CD4-positive, alpha-beta T cell treated with Interleukin-6 for 4 hours (primary cell): Measurements from ENCODE around the gene OSBPL10.

Experiments used
- DNase-seq: peaks from one replicate; pipeline ENCODE4 v3.0.0-alpha.2; 2020; ENCODE audit warnings: mixed read lengths

Gene OSBPL10

DNA sequence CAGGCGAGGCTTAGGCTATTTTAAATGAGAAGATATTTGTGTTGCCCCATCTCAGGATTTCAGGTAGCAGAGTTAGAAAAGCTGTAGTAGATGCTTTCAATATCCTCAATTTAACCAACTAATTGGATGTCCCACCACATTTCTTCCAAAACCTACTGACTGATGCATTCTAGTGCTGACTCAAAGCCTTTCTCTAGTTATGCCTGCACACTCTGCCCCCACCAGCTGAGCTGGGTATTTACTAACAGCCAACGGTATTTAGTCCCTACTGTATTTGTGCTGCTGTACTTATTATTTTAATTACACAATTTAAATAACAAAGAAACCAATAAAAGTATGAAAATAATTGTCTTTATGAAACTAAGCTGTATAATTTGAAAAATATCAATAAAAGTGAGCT is 139.5 kb downstream of the OSBPL10 start:
- DNase-seq: no peak

DNA sequence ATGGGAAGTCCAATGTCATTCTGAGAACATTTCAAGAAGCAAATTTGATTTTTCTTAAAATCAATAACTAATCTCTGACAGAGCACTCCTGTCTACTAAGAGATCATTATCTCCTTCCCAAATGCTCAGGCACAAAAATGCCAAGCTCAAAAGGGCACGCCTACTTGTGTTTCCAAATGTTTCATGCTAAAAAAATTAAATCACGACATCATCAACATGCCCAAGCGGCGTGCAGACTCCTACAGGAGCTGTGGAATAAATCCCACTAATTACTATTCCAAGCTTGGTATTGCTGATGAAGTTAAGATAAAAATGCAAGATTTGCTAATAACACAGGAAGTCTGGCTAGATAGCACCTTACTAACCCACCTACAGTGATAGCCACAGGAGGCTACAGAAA is 140.8 kb downstream of the OSBPL10 start:
- no peak for DNase-seq

DNA sequence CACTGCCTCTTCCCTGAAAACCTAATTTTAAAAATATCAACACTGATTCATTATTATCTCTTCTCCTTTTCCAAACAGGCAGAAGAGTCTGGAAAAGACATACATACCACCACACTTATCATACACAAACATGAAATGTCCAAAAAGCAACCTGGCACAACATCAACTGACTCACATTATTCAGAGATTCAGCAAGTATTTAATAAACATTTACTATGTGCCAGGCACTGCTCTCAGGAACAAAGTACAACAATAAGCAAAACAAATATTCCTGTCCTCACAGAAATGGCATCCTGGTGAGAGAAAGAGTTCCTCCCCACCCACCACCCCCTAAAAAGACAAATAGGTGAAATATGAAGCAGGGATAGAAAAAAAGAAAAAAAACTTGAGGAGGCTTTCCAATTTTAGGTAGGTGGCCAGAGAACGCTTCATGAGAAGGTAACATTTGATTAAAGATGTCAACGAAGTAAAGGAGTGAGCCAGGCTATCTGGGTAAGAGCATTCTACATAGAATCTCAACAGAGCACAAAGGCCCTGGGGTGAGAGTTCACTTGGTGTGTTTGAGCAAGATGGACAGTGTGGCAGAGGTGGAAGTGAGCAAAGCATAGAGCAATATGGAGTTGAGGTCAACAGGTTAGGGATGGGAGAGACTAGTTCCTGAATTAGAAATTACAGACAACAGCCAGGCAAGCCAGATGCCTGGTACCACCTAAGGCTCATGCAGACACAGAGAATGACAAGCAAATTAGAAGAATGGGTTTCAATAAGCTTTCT is 141.7 kb downstream of the OSBPL10 start:
- DNase-seq: no peak

DNA sequence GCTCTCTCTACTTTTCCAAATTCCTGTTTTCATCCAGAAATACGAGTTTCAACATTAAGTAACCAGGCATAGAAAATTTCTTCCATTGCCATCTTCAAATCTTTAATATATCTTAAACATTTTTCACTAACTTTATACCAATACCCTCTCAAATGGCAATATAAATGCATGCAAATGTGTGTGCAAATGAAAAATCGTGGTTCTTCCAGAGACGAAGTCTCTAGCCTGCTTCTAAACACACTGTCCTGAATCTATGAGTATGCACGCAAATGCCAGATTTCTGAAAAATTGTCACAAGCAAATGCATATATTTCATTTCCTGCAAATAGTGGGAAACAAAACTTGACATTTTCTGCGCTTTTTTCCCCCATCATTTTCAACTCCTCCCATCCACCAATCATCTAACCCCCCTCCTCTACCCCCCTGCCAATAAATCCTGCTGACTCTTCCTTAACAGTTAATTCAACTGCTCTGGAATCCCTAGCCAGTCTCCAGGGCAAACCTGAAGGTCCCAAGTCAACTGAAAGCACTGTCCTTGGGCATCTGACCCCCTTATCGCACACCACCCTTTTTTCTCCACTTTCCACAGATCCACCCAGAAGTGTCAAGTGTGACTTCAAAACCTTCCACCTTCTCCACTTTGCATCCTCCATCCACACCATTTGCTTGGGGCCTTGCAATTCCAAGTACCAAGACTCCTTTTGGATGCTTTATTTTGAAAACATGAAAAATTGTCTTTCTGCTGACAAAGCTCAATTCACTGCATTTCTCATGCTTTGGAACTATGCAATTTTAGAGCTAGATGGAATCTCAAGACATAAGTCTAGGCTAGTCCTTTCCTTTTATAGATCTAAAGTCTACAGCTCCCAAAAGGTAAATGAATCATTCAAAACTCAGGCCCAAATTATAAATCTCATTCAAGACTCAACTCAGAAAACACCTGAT is 144.7 kb downstream of the OSBPL10 start:
- DNase-seq: no peak

DNA sequence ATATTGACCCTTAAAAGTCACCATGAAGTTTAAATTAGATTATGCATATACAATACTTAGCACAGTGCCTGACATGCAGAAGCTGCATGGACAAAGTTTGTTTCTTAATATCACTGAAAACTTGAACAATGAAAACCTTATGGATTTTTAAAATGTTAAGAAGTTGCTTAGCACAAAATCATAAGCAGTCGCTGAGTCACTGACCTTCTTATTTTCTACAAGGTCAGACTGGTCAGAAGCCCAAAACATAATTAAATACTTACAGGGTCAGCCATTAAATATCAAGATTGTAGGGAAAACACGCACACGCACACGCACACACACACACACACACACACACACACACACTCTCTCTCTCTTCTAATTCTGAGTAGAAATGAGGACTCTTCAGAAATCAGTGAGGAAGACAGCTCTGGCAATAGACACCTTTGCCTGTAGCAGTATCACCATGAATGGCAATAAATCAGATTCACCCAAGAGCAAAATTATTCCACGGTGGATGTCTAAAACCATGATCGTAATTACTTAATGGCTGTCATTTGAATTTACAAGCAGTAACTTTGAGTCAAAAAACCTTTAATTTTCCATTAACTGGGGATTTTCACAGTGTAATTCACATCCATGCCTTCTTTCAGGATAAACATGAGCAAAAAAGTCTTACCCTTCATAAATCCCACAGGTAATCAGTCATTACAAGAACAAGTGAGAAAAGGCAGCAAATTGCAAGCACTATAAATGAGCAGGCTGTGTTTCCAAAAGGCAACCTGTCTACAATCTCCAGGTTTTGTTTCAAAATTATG is 147.5 kb downstream of the OSBPL10 start:
- no peak for DNase-seq

DNA sequence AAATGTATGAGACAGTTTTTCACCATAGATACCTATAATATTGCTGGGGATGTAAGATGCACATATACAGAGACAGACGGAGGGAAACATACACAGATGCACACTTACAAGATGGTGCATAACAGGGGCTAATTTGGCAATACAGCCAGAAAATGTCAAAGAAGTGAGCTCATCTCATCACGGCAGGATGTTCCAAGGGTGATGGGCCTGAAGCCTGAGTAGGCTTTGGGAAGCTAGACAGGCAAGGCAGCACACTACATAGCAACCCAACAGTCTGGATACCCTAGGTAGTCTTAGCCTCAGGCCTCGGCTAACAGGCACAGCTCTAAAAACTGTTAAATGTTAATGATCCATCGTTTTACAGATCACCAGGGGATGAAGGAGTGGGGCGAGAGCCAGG is 148.5 kb downstream of the OSBPL10 start:
- no peak for DNase-seq

DNA sequence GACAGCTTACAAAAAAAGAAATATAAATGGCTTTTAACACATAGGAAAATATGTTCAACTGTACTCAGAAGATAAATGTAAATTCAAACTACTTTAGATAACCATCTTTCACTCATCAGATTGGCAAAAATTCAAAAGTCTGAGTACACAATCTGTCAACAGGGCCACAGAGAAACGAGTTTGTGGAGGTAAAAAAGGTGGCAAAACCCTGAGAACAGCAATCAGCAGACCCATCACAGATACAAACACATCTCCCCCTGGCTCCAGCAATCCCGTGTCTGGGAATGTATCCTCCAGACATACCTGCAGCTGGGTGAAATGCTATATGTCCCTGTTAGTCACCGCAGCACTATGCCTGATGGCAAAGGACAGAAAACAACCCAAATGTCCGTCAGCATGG is 149.5 kb downstream of the OSBPL10 start:
- no peak for DNase-seq

DNA sequence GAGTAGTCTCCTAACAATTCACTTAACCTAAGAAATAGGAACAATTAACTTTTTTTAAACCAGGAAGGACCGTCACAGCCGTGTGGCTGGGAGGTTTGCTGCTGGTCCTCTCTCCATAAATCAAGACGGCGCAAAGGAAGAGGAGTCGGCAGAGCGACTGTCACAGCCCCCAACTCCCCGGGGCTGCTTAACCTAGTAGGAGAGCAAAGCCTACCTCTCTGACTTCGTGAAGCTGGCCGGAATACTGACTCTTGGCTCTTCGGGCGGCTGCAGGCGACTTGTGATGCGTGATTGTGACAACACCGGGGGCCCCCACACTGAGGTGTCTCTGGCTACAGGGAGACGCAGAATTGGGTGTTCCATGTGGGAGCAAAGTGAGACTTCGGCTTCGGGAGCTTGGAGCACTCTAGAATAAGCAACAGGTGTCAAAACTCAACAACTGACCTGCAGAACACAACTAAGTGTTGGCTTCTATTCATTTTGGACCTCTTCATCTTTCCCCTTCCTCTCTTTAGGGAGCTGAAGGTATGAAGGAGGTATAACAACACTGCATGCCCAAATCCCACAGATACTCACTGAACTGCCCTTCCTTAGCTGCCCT is 151.1 kb downstream of the OSBPL10 start:
- no peak for DNase-seq

DNA sequence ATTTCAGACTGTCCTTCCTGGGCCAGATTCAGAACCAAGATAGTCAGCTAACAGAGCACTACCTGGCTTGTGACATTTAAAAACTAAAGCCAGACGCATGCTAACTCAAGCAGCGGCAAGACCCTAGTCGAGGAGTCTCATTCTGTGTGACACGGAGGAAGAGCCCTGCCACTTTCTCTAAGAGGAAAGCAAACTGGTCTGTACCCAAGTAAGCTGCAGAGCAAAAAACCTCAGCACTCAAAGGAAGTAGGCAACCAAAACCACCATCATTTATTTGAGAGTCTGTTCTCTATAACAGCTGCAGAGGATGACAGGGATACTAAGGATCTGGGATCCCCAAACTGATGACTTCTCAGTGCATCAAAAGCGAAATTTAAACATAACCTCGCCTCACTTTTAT is 152.1 kb downstream of the OSBPL10 start:
- no peak for DNase-seq

DNA sequence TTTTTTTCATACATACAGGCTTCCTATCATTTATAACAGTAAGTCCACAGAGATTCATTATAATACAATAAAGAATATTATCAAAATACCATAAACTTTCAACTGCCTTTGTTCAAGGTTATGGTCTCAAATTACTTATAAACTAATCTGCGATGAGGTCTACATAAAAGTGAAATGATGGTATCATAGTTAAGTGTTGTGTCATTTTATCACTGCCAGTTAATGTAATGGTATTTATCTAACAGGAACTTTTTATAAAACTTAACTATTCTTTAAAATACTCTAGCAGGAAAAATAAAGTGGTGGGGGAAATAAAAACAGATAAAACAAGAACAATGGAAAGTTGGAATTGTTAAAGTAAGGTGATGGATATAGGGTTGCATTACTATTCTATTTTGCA is 153.1 kb downstream of the OSBPL10 start:
- DNase-seq: no peak

DNA sequence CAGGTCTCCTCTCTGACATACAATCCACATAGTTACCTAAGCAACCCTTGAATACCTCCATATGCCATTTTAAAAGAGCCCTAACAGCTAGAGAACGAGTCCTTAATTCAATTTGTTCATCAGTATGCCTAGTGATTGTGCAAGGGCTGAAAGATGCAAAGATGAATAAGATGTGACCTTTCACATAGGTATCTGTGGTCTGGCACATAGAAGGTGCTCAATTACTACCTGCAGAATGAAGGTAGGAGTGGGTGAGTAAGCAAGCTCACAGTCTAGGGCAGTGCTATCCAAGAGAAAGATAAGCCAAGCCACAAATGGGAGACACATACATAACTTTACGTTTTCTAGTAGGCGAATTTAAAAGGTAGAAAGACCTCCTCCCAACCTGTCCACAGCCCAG is 157.9 kb downstream of the OSBPL10 start:
- no peak for DNase-seq

DNA sequence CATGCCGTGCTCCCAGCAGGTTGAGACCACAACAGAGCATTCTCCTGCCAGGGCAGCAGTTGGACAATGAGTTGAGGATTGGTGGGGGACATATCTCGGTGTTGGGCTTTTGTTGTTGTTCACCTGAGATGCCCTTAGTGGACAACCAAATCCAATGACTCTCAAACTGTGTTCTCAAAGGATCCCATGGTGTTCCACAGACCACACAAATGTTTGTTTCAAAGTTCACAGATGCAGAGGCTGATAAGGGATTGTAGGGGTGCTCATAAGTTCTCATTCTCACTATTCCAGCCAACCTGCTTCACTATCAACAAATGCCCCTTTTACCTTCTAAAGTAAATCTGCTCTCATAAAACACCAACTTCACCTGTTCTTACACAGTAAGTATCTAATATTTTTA is 159.9 kb downstream of the OSBPL10 start:
- DNase-seq: no peak

DNA sequence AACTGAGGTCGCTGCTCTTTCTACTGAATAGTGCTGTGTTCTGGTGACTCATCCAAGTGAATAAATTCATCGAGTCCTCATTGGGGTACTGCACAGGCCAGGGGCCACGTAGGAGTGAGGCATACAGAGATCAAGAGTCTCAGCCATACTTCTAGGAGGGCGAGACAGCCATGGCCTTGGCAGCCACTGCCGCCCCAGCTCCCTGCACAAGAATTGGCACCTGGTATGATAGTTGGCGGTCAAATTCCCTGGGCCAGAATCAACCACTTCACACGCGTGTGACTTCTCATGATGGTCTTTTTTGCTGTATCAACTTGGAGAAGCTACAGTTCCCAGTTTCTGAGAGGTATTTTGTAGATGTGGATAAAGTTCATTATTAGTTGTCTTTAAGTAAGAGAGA is 161.6 kb downstream of the OSBPL10 start:
- no peak for DNase-seq

DNA sequence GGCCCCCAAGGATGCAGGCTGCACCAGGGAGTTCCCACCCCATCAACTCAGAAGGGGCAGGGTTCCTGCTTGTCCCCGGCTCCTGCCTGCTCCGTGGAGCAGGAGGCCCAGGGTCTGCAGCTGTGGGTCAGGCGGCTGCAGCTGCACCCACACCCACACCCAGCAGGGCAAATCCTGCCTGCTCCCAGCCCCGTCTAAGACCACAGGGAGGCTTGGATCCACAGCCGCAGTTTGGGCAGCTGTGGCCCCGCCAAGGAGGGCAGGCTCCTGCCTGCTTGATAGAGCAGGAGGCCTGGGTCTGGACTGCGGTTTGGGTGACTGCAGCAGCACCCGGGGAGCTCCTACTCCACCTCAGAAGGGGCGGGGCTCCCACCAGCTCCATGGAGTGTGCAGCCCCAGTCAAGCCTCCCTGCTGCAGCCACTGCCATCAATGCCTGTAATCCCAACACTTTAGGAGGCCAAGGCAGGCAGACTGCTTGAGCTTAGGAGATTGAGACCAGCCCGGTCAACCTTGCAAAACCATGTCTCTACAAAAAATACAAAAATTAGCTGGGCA is 163.6 kb downstream of the OSBPL10 start:
- DNase-seq: no peak

DNA sequence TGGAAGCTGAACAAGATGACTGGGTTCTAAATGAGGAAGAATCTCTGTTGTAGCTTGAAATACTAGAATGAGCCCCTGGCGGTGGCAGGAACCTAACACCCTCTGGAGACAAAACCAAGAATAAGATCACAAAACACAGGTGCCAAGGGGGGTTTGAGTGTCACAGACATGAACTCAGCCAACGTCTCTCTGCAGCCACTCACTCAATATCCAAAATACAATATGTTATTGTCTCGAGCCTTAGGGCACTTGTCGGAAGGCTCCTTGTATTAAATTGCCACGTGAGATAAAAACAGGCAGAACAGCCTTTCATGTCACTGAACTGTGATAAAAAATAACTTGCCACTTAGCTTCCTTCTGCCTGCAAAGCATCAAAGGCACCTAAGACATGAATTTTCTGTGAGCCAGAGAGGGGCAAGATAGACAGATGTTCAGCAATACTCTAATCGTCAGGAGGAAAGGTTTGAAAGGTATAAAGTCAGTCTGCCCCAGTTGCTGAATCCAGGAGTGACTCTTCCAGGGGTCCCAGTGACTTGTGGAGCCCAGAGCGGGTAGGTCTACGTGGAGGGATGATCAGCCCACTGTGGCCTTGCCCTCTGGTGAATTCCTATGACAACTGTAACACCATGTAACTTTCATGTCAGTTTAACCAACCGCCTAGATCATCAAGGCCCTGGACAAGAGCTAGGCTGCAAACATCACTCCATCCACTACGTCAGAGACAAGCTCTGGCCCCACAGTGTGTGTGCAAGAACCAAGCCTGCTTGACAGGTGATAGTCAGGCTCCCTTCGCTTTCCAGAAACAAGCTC is 165.2 kb downstream of the OSBPL10 start:
- DNase-seq: no peak

DNA sequence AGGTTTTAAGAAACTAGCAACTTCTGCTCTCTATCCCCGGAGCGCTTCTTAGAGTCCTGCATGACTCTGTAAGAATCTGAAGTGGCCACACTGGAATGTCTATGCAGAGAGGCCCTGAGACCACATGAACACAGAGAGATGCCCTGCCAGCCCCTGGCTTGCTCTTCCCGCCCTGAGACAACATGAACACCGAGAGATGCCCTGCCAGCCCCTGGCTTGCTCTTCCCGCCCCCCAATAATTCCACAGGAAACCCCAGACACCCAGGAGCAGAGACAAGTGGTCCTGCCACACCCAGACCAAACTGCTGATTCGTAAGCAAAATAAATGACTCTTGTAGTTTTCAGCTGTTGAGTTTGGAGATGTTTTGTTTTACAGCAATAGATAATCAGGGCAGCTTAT is 166.1 kb downstream of the OSBPL10 start:
- DNase-seq: no peak

DNA sequence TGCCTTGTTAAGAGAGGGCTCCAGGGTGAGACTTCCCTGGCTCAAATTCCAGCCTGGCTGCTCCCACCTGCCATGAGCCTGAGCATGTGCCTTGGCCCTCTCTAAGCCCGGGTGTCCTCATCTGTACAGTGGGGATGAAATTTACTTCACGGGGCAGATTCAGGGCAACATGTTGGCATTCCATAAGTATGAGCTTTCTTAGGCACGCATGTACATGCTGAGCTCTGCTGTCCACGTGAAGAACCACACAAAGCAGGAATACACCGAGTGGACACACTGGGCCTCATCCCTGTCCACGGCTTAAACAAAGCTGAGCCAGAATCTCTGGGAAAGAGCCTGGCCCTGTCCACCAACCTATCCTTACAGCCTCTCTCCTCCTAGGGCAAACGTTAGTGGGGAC is 167.4 kb downstream of the OSBPL10 start:
- no peak for DNase-seq

DNA sequence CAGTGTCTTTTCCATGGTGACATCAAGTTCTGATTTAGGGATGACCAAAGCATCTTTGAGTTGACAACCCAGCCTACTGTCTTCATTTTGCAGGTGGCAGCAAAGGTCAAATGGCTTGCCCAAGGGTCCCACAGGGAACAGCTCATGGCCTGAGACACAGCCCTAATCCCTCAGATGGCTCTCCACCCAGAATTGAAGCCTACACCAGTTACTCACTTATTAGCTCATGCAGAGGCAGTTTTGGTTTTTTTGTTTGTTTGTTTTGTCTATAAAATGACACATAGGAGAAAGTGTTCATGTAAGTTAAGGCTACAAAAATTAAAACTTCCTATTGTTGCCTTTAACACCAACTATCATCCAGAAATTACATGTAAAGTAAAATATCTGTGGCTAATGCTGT is 167.9 kb downstream of the OSBPL10 start:
- DNase-seq: no peak

DNA sequence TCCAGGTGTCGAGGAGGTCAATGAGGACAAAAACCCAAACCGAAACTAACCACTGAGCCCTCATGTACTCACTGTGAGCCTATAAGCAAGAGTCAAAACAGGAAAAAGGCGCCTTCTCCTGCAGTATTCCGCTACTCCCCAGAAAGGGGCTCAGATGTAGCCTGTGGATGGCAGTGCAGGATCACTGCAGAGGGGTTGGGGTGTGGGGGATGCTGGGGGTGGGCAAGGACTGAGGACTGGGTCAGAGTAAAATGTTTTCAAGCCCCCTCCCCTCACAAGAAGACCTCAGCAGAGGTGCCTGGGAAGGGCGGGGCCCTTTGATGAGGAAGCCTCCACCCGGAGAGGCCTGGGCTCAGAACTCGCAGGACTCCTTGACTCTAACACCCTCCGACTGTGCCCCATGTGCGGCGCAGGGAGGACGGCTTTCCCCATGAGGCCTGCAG is 170.1 kb downstream of the OSBPL10 start:
- no peak for DNase-seq

DNA sequence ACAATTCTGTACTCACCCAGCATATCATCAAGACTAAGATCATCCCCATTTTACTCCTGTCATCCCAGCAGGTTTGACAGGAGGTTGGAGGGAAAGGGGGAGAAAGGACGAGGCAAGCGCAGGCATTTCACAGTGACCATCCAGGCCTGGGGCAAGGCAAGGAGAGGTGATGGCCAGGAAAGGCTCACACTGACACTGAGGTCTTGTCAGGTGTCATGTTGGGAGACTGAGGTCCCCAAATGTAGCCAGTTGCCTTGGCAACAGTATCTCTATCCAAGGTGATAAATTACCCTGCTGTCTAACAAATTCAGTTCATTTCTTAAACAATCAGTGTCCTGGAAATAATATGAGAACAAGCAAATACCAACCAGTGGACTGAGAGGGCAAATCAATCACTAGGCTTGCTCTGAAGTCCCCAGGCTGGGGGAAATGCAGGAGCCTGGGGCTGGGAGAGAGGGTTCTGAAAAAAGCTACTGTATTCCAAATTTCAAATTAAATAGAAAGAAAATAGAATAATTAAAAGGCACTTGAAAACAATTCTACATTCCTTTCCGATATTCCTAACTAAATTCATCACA is 172.8 kb downstream of the OSBPL10 start:
- DNase-seq: no peak
